Ascending aorta (tissue), 2 donors: Measurements from ENCODE around the gene MAN1C1. TPM values are rescaled to one million over a fixed set of nuclear protein-coding genes. Genes with fewer than 3 reads are reported as not detected.

Source experiments
- DNase-seq, 2 donors: peaks; one replicate each; pipeline ENCODE4 v3.0.0-alpha.2; 2019; ENCODE audit warnings: low spot score in 2 of 2
- H3K27ac ChIP-seq, 2 donors: fragments of 200-600 bp; sonication (generic); one replicate each; pipeline ENCODE4 v1.5.1; 2016 to 2017; ENCODE audit warnings: mild to moderate bottlenecking in 1 of 2
- H3K27me3 ChIP-seq: fragments of 200-600 bp; sonication (generic); one replicate; pipeline ENCODE4 v1.5.1; 2017
- H3K36me3 ChIP-seq, 2 donors: fragments of 200-600 bp; sonication (generic); one replicate each; pipeline ENCODE4 v1.5.1; 2016
- H3K4me1 ChIP-seq, 2 donors: fragments of 200-600 bp; sonication (generic); one replicate each; pipeline ENCODE4 v1.5.1; 2016 to 2017; ENCODE audit warnings: mild to moderate bottlenecking in 1 of 2
- H3K4me3 ChIP-seq, 2 donors: fragments of 200-600 bp; sonication (generic); one replicate each; pipeline ENCODE4 v1.5.1; 2016 to 2017; ENCODE audit warnings: mild to moderate bottlenecking in 1 of 2
- H3K9me3 ChIP-seq, 2 donors: fragments of 200-600 bp; sonication (generic); one replicate each; pipeline ENCODE4 v1.5.1; 2016
- CTCF ChIP-seq, 3 experiments: fragments of 200-600 bp in 2 of 3; fragments of 450-650 bp in 1 of 3; sonication (generic) in 2 of 3; IDR thresholded peaks; one replicate each; pipeline ENCODE4 v1.5.1; 2016 to 2019; ENCODE audit warnings: antibody characterized with exemption in 3 of 3, mild to moderate bottlenecking in 1 of 3, moderate library complexity in 1 of 3
- intact Hi-C: fragments of 100-400 bp; cut with DNase I; formaldehyde crosslinking; loops from one replicate; pipeline ENCODE4 v1.15.1; 2023
- total RNA-seq: library from RNA; depleted of rRNA; stranded (reverse); fragments of >200 nt; gene quantifications from one replicate; pipeline ENCODE4 v1.1.0, GENCODE V29; 2016

The MAN1C1 gene
- total RNA-seq, 1 donor from 2014 or later, result 14.3 TPM

- no peak overlapping the region for H3K4me3 ChIP-seq
- intact Hi-C loops, result loop anchor here (5.0 kb wide), 1 partner anchor 264 kb away; the partner anchor contains the start of gene LDLRAP1
- no peaks in the 10 kb centered on the region for H3K9me3 ChIP-seq
- peak overlapping the region; percentile 73 to 92 for H3K27ac ChIP-seq
- H3K4me1 ChIP-seq, result peaks cover 15 to 38% of the 10 kb centered on the region in 2 donors
- no peaks in the 10 kb centered on the region for H3K27me3 ChIP-seq
- peak; percentile 44 to 84 for DNase-seq
- no peak for TF ChIP-seq CTCF (IDR thresholded peaks at IDR 0.05)
- peaks cover 28 to 39% of the 10 kb centered on the region in 2 donors for H3K36me3 ChIP-seq
Observed at GRCh38 chr1:25806418-25806817, 189.8 kb downstream of the MAN1C1 start.

GRCh38 chr1:25807480-25808390 lies 191.1 kb downstream of the MAN1C1 start:
- intact Hi-C loops, result loop anchor here (5.0 kb wide), 1 partner anchor 265 kb away; the partner anchor contains the start of gene LDLRAP1
- Histone ChIP-seq H3K27ac (peak overlapping the region; percentile 73 to 92), H3K27me3 (no peaks in the 10 kb centered on the region), H3K9me3 (no peaks in the 10 kb centered on the region), H3K4me1 (peaks cover 15 to 36% of the 10 kb centered on the region in 2 donors), H3K4me3 (no peak overlapping the region), H3K36me3 (peaks cover 35 to 53% of the 10 kb centered on the region in 2 donors)
- TF ChIP-seq CTCF (IDR thresholded peaks at IDR 0.05), result no peak
- DNase-seq, result no peak

GRCh38 chr1:25808481-25809244 lies 192.1 kb downstream of the MAN1C1 start:
- no peak for DNase-seq
- Histone ChIP-seq H3K36me3 (peaks cover 40 to 62% of the 10 kb centered on the region in 2 donors), H3K4me3 (no peak overlapping the region), H3K4me1 (peaks cover 15 to 34% of the 10 kb centered on the region in 2 donors), H3K27me3 (no peaks in the 10 kb centered on the region), H3K27ac (peak overlapping the region in 1 of 2 donors; percentile 92), H3K9me3 (no peaks in the 10 kb centered on the region)
- TF ChIP-seq CTCF (IDR thresholded peaks at IDR 0.05), result no peak
- intact Hi-C loops, result loop anchor here (5.0 kb wide), 1 partner anchor 266 kb away; the partner anchor contains the start of gene LDLRAP1

GRCh38 chr1:25809283-25809926 lies 192.8 kb downstream of the MAN1C1 start:
- peaks cover 46 to 69% of the 10 kb centered on the region in 2 donors for H3K36me3 ChIP-seq
- DNase-seq, result no peak
- H3K27ac ChIP-seq, result no peak overlapping the region
- H3K4me1 ChIP-seq, result peaks cover 15 to 29% of the 10 kb centered on the region in 2 donors
- no peaks in the 10 kb centered on the region for H3K27me3 ChIP-seq
- no peak for TF ChIP-seq CTCF (IDR thresholded peaks at IDR 0.05)
- H3K9me3 ChIP-seq, result no peaks in the 10 kb centered on the region
- intact Hi-C loops, result loop anchor here (5.0 kb wide), 1 partner anchor 267 kb away; the partner anchor contains the start of gene LDLRAP1
- no peak overlapping the region for H3K4me3 ChIP-seq

- TF ChIP-seq CTCF (IDR thresholded peaks at IDR 0.05), result no peak
- DNase-seq, result no peak
- no peaks in the 10 kb centered on the region for H3K27me3 ChIP-seq
- H3K4me3 ChIP-seq, result no peak overlapping the region
- H3K36me3 ChIP-seq, result peaks cover 48 to 75% of the 10 kb centered on the region in 2 donors
- peaks cover 15 to 26% of the 10 kb centered on the region in 2 donors for H3K4me1 ChIP-seq
- intact Hi-C loops, result loop anchor here (5.0 kb wide), 1 partner anchor 268 kb away; the partner anchor contains the start of gene LDLRAP1
- H3K9me3 ChIP-seq, result no peaks in the 10 kb centered on the region
- H3K27ac ChIP-seq, result no peak overlapping the region
Observed at GRCh38 chr1:25809929-25810328, 193.3 kb downstream of the MAN1C1 start.
